ENCODE data around the gene SORCS2.

SORCS2 gene

DNA sequence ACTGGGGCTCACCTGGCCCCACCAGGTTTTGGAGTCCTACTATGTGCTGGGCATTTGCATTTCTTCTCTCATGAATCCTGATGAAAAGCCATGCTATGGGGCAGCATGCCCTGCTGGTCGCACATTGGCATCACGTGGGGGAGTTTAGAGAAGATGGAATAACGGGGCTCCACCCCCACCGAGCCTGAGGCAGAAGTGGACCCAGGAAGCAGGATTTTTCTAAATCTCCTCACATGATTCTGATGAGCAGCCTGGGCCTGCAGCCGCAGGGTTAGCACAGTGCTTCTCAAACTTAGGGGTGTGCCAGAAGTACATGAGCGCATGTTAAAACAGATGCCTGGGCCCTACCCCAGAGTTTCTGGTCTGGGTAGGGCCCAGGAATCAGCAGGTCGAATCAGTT is 4.6 kb upstream of the SORCS2 start:
- no peak for TF ChIP-seq CTCF (IDR thresholded peaks at IDR 0.05; ENCODE audit: borderline replicate concordance, control extremely low read depth, extremely low read depth, insufficient read depth, missing control alignments)
- in situ Hi-C loops (cut with MboI; ENCODE audit: low sequenced_read_pairs, unreplicated experiment) = loop anchor here (25.0 kb wide), 1 partner anchor 525 kb away; no protein-coding TSS in a partner anchor
- no peak for DNase-seq (ENCODE audit: low spot score)

- DNase-seq (ENCODE audit: low spot score) = no peak
- in situ Hi-C loops (cut with MboI; ENCODE audit: low sequenced_read_pairs, unreplicated experiment) = loop anchor here (25.0 kb wide), 1 partner anchor 523 kb away; no protein-coding TSS in a partner anchor
- no peak for TF ChIP-seq CTCF (IDR thresholded peaks at IDR 0.05; ENCODE audit: borderline replicate concordance, control extremely low read depth, extremely low read depth, insufficient read depth, missing control alignments)
These were observed 3.3 kb upstream of the SORCS2 start for GRCh38 chr4:7189066-7189465.

- in situ Hi-C loops (cut with MboI; ENCODE audit: low sequenced_read_pairs, unreplicated experiment) = loop anchor here (25.0 kb wide), 1 partner anchor 523 kb away; no protein-coding TSS in a partner anchor
- DNase-seq (ENCODE audit: low spot score) = no peak
- no peak for TF ChIP-seq CTCF (IDR thresholded peaks at IDR 0.05; ENCODE audit: borderline replicate concordance, control extremely low read depth, extremely low read depth, insufficient read depth, missing control alignments)
These were observed 2.7 kb upstream of the SORCS2 start for GRCh38 chr4:7189475-7190277.

DNA sequence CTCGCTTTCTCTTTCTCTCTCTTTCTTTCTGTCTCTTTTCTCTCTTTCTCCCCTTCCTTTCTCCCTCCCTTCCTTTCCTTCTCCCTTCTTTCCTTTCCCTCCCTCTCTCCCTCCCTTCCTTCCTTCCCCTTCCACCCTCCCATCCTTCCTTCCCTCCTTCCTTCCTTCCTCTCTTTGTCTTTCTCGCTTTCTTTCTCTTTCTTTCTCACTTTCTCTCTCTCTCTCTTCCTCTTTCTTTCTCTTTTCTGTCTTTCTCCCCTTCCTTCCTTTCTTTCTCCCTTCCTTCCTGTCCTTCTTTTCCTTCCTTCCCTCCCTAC is 2.1 kb upstream of the SORCS2 start:
- TF ChIP-seq CTCF (IDR thresholded peaks at IDR 0.05; ENCODE audit: borderline replicate concordance, control extremely low read depth, extremely low read depth, insufficient read depth, missing control alignments) = no peak
- no peak for DNase-seq (ENCODE audit: low spot score)
- in situ Hi-C loops (cut with MboI; ENCODE audit: low sequenced_read_pairs, unreplicated experiment) = loop anchor here (25.0 kb wide), 1 partner anchor 522 kb away; no protein-coding TSS in a partner anchor

DNA sequence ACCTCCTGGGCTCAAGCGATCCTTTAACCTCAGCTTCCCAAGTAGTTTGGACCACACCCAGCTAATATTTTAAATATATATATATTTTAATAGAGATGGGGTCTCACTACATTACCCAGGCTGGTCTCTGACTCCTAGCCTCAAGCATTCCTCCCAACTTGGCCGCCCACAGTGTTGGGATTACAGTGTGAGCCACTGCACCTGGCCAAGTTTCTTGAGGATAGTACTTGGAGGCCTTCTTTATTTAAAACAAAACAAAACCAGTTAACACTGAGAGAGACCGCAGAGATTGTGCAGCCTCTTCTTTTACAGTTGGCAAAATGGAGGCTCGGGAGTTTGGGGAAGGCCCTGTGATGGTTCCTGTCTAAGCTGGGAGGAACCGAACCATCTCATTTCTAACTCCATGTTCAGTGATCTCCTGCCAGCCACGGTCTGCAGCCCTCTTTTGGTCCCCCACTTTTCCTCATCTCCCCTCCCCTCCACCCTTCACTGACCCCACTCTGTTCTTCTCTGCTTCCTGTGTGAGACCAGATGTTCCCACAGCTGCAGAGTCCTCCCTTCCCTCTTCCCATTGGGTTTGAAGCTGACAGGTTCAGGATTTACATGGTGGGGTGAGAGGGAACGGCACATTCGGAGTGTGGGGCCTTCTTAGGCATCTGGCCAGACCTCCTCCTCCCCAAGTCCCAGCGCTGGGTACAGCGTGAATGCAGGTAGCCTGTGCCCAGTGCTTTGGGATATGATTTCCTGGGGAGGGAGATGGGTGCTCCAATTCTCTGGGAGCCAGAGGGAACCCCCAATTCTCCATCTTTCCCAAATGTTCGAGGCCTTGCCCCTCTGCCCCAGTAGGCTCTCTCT is 1.4 kb upstream of the SORCS2 start:
- no peak for DNase-seq (ENCODE audit: low spot score)
- TF ChIP-seq CTCF (IDR thresholded peaks at IDR 0.05; ENCODE audit: borderline replicate concordance, control extremely low read depth, extremely low read depth, insufficient read depth, missing control alignments) = no peak
- in situ Hi-C loops (cut with MboI; ENCODE audit: low sequenced_read_pairs, unreplicated experiment) = loop anchor here (25.0 kb wide), 1 partner anchor 521 kb away; no protein-coding TSS in a partner anchor

DNA sequence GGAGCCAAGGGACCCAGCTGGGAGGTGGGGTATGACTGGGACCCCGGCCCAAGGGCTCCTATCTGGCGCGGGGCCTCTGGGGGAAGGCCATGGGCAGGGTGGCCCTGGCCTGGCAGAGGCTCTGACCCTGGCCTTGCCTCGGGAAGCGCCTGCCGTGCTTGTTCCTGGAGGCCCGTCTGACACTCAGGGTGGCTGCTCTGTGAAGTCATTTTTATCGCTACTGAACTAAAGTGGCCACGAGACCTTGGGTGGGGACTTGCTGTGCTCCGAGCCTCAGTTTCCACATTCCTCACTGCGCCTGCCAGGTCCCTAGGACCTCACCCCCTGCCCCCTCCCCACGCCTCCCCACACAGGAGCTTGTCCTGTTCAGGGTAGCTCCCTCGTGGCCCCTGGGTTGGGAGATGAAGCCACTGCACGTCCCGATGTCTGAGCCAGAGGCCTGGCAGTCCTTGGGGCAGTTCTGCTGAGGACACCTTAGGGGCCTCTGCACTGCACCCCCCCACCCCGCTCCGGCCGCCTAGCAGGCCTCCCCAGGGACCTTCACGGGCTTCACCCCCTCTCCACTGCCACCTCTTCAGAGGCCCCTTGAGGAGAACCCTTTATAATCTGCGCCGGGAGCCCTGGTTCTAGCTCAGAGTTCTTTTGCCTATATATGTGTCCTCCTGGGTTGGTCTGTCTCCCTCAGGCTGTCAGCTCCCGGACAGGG is 639 bp upstream of the SORCS2 start:
- in situ Hi-C loops (cut with MboI; ENCODE audit: low sequenced_read_pairs, unreplicated experiment) = loop anchor here (25.0 kb wide), 1 partner anchor 521 kb away; no protein-coding TSS in a partner anchor
- no peak for TF ChIP-seq CTCF (IDR thresholded peaks at IDR 0.05; ENCODE audit: borderline replicate concordance, control extremely low read depth, extremely low read depth, insufficient read depth, missing control alignments)

More for the DNA sequence above, 639 bp upstream of the SORCS2 start:
- DNase-seq (ENCODE audit: low spot score) = no peak

Measured in GM13976 (cell line).